Measurements from ENCODE around the gene EPB41L1. TPM values are rescaled to one million over a fixed set of nuclear protein-coding genes. Genes with fewer than 3 reads are reported as not detected.
A peak's percentile ranks its signal among the peaks of the same experiment; 100 is the strongest.

The EPB41L1 gene
- polyA plus RNA-seq, 1 donor from 2014 or later, result 38.2 TPM

DNA sequence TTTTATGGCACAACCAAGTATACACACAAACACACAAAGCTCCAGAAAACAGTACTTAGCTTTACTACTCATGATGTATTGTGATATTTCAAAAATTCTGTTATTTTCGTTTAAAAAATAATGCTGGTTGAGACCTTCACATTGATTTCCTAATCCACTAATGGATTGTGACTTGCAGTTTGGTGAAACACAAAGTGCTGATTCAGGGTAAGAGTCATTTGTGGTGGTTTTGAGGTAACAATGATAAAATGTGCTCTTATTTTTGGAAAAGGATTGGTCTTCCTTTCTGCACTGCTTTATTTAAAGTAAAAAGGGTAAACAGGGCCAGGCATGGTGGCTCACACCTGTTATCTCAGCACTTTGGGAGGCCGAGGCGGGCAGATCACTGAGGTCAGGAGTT is 83.6 kb downstream of the EPB41L1 start:
- Histone ChIP-seq H3F3A (ENCODE audit: insufficient read depth, low read length, poor library complexity, severe bottlenecking) (no peaks in the 10 kb centered on the region), H3K9ac (ENCODE audit: low read length) (no peak overlapping the region), H3K9me3 (ENCODE audit: low read length) (no peaks in the 10 kb centered on the region), H3K36me3 (ENCODE audit: insufficient read depth, low read length) (no peaks in the 10 kb centered on the region), H3K9me2 (ENCODE audit: insufficient read depth, low read length) (no peaks in the 10 kb centered on the region), H3K27me3 (ENCODE audit: insufficient read depth, low read depth, low read length) (no peaks in the 10 kb centered on the region), H4K20me1 (ENCODE audit: insufficient read depth) (no peaks in the 10 kb centered on the region), H3K4me3 (ENCODE audit: low read length) (peak overlapping the region; percentile 45), H2AFZ (ENCODE audit: low read depth, low read length) (no peak overlapping the region), H3K4me2 (ENCODE audit: low read length) (no peak overlapping the region), H3K27ac (ENCODE audit: low read length) (no peak overlapping the region), H3K79me2 (replicated peaks; ENCODE audit: insufficient read depth, low read length) (peaks cover 34% of the 10 kb centered on the region)
- TF ChIP-seq SMC3 (conservative IDR thresholded peaks at IDR 0.05; ENCODE audit: poor library complexity) (no peak), MXI1 (conservative IDR thresholded peaks at IDR 0.05; ENCODE audit: poor library complexity, severe bottlenecking) (no peak), EP300 (conservative IDR thresholded peaks at IDR 0.05; ENCODE audit: poor library complexity, severe bottlenecking) (no peak), CTCF (IDR thresholded peaks at IDR 0.05; ENCODE audit: poor library complexity, severe bottlenecking) (no peak), EZH2 (IDR thresholded peaks at IDR 0.05; ENCODE audit: borderline replicate concordance, insufficient read depth, low read length, poor library complexity, severe bottlenecking) (no peak), TAF1 (IDR thresholded peaks at IDR 0.05; ENCODE audit: low read depth) (no peak)
- TF ChIP-seq, protein P1, sequence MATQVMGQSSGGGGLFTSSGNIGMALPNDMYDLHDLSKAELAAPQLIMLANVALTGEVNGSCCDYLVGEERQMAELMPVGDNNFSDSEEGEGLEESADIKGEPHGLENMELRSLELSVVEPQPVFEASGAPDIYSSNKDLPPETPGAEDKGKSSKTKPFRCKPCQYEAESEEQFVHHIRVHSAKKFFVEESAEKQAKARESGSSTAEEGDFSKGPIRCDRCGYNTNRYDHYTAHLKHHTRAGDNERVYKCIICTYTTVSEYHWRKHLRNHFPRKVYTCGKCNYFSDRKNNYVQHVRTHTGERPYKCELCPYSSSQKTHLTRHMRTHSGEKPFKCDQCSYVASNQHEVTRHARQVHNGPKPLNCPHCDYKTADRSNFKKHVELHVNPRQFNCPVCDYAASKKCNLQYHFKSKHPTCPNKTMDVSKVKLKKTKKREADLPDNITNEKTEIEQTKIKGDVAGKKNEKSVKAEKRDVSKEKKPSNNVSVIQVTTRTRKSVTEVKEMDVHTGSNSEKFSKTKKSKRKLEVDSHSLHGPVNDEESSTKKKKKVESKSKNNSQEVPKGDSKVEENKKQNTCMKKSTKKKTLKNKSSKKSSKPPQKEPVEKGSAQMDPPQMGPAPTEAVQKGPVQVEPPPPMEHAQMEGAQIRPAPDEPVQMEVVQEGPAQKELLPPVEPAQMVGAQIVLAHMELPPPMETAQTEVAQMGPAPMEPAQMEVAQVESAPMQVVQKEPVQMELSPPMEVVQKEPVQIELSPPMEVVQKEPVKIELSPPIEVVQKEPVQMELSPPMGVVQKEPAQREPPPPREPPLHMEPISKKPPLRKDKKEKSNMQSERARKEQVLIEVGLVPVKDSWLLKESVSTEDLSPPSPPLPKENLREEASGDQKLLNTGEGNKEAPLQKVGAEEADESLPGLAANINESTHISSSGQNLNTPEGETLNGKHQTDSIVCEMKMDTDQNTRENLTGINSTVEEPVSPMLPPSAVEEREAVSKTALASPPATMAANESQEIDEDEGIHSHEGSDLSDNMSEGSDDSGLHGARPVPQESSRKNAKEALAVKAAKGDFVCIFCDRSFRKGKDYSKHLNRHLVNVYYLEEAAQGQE (IDR thresholded peaks at IDR 0.05; ENCODE audit: borderline replicate concordance), result no peak

GRCh38 chr20:36238760-36239159 is 84.2 kb downstream of the EPB41L1 start:
- no peaks in the 10 kb centered on the region for H4K20me1 ChIP-seq (ENCODE audit: insufficient read depth)
- peaks cover 34% of the 10 kb centered on the region for H3K79me2 ChIP-seq (replicated peaks; ENCODE audit: insufficient read depth, low read length)
- H2AFZ ChIP-seq (ENCODE audit: low read depth, low read length), result no peak overlapping the region

More at GRCh38 chr20:36238760-36239159, 84.2 kb downstream of the EPB41L1 start:
- Histone ChIP-seq H3K27me3 (ENCODE audit: insufficient read depth, low read depth, low read length) (no peaks in the 10 kb centered on the region), H3F3A (ENCODE audit: insufficient read depth, low read length, poor library complexity, severe bottlenecking) (no peaks in the 10 kb centered on the region), H3K4me3 (ENCODE audit: low read length) (no peak overlapping the region), H3K9me3 (ENCODE audit: low read length) (no peaks in the 10 kb centered on the region), H3K9ac (ENCODE audit: low read length) (no peak overlapping the region), H3K27ac (ENCODE audit: low read length) (no peak overlapping the region), H3K36me3 (ENCODE audit: insufficient read depth, low read length) (no peaks in the 10 kb centered on the region), H3K9me2 (ENCODE audit: insufficient read depth, low read length) (no peaks in the 10 kb centered on the region), H3K4me2 (ENCODE audit: low read length) (no peak overlapping the region)
- TF ChIP-seq RAD21 (conservative IDR thresholded peaks at IDR 0.05) (no peak), MXI1 (conservative IDR thresholded peaks at IDR 0.05; ENCODE audit: poor library complexity, severe bottlenecking) (no peak), EP300 (conservative IDR thresholded peaks at IDR 0.05; ENCODE audit: poor library complexity, severe bottlenecking) (no peak), POLR2AphosphoS5 (IDR thresholded peaks at IDR 0.05) (no peak), SMC3 (conservative IDR thresholded peaks at IDR 0.05; ENCODE audit: poor library complexity) (no peak), TAF1 (IDR thresholded peaks at IDR 0.05; ENCODE audit: low read depth) (no peak), CTCF (IDR thresholded peaks at IDR 0.05; ENCODE audit: poor library complexity, severe bottlenecking) (no peak)
- TF ChIP-seq, protein P1 (IDR thresholded peaks at IDR 0.05; ENCODE audit: borderline replicate concordance), result no peak
